Effector memory CD4-positive, alpha-beta T cell (primary cell): ENCODE measurements around the gene DOCK9.
"Not testable (repeated sequence)": the region's sequence is repeated elsewhere in the genome, so short reads cannot be mapped to it uniquely, and the experiment has no call there.

Experiments
- DNase-seq, 3 donors: peaks; one replicate each; pipeline ENCODE4 v3.0.0-alpha.2; 2020
- H3K27ac ChIP-seq: 2 replicates; pipeline ENCODE4 v1.7.0; 2013; ENCODE audit warnings: mild to moderate bottlenecking, low read length, moderate library complexity; ENCODE audit not compliant: insufficient read depth, poor library complexity, severe bottlenecking
- H3K27me3 ChIP-seq: replicated peaks from 2 replicates; pipeline ENCODE4 v1.7.0; 2013; ENCODE audit warnings: mild to moderate bottlenecking, low read length; ENCODE audit not compliant: insufficient read depth, control insufficient read depth, poor library complexity, severe bottlenecking
- H3K36me3 ChIP-seq: 2 replicates; pipeline ENCODE4 v1.7.0; 2013; ENCODE audit warnings: mild to moderate bottlenecking, low read length, moderate library complexity; ENCODE audit not compliant: control insufficient read depth, insufficient read depth
- H3K4me1 ChIP-seq: 2 replicates; pipeline ENCODE4 v1.7.0; 2013; ENCODE audit warnings: low read length, mild to moderate bottlenecking; ENCODE audit not compliant: control insufficient read depth, insufficient read depth, poor library complexity, severe bottlenecking
- H3K4me3 ChIP-seq: 2 replicates; pipeline ENCODE4 v1.7.0; 2013; ENCODE audit warnings: low read length, low read depth, mild to moderate bottlenecking; ENCODE audit not compliant: insufficient read depth, poor library complexity, severe bottlenecking
- H3K9me3 ChIP-seq: 2 replicates; pipeline ENCODE4 v1.7.0; 2013; ENCODE audit warnings: mild to moderate bottlenecking, low read length, moderate library complexity; ENCODE audit not compliant: control insufficient read depth

The DOCK9 gene

DNA sequence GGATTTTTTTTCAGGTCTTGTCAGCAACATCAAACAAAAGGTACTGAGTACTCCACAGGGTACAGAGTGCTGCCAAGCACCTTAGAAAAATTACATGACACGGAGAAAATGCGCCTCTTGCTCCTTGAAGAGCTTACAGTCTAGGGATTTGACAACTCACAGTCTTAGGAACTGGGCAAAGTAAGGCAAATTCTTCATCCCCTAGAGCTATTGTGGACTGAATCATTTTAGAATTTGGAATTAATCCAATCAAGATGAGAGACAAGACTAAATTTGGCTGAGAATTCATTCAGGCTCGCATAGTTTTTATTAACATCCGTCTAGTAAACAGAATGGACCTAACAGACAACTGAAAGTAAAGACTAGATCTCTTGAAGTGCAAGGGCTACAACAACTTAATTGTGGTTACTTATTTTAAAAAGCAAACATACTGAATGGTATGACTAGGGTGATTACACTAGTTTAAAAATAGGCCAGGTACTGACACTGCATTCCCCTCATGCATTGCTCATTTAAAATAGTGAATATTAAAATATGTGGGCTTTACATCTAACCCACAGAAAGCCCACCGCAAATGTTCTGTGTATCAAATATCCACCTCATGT is 165.6 kb downstream of the DOCK9 start:
- peaks cover 29% of the 10 kb centered on the region for H3K36me3 ChIP-seq
- H3K9me3 ChIP-seq, H3K27me3 ChIP-seq, H3K4me1 ChIP-seq, DNase-seq, H3K4me3 ChIP-seq, H3K27ac ChIP-seq: not testable (repeated sequence)

DNA sequence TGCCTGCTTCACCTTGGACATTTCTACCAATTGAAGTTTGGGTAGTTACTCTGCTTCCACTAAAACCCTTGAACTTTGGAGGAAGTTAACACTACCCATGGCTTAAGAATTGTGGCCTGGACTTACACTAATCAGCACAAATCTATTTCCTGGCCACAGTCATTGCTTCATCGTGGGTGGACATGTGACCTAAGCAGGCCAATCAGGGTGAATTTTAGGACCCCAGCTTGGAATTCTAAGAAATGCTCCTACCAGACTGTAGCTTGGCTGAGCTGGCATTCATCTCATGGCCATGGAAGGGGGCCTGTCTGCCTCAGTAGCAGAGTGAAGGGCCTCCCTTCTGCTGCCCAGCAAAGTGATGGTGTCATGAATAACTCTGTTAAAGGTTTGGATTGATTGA is 167.1 kb downstream of the DOCK9 start:
- H3K27ac ChIP-seq: no peak overlapping the region
- H3K9me3 ChIP-seq: no peaks in the 10 kb centered on the region
- no peak overlapping the region for H3K4me3 ChIP-seq
- no peak for DNase-seq
- H3K36me3 ChIP-seq: peaks cover 23% of the 10 kb centered on the region
- no peaks in the 10 kb centered on the region for H3K27me3 ChIP-seq
- H3K4me1 ChIP-seq: no peaks in the 10 kb centered on the region

DNA sequence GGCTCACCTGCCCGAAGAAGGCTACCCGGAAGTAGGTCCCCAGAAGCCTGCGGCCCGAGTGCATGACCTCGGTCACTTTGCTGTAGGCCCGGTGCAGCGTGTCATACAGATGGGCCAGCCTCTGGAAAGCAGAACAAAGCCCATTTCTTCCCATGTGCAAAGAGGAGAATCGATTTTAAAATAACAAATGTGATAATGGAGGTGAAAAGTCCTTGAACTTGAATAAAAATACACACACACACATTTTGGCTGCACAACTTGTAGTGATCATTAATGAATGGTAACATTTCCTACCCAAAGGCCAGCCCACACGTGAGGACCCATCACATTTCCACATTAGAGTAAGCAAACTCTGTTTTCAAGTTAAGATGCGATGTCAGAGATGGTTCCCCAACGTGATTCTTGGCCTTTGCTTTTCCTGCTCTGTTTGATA is 168.5 kb downstream of the DOCK9 start:
- Histone ChIP-seq H3K27me3 (no peaks in the 10 kb centered on the region), H3K9me3 (no peaks in the 10 kb centered on the region), H3K36me3 (peaks cover 33% of the 10 kb centered on the region), H3K4me1 (no peaks in the 10 kb centered on the region), H3K4me3 (no peak overlapping the region), H3K27ac (no peak overlapping the region)
- no peak for DNase-seq

DNA sequence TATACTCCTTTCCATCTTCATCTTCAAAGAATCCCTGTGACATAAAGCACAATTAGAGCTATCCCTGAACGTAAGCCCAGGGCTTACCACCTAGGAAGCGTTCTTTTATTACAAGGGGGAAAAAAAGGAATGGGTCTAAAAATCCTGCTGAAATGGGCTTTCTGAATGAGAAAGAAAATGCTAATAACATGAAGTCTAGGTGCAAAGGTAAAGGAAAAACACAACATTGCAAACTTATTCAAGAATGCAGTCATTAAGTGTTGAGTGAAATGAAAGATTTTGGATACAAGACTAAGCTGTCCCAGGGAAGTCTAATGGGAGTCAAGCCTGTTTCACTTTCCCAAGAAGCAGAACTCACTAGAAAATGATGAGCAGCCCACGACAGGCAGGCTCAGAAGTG is 170.1 kb downstream of the DOCK9 start:
- Histone ChIP-seq H3K9me3 (no peaks in the 10 kb centered on the region), H3K27ac (no peak overlapping the region), H3K4me1 (no peaks in the 10 kb centered on the region), H3K27me3 (no peaks in the 10 kb centered on the region), H3K4me3 (no peak overlapping the region), H3K36me3 (peaks cover 49% of the 10 kb centered on the region)
- DNase-seq: no peak

DNA sequence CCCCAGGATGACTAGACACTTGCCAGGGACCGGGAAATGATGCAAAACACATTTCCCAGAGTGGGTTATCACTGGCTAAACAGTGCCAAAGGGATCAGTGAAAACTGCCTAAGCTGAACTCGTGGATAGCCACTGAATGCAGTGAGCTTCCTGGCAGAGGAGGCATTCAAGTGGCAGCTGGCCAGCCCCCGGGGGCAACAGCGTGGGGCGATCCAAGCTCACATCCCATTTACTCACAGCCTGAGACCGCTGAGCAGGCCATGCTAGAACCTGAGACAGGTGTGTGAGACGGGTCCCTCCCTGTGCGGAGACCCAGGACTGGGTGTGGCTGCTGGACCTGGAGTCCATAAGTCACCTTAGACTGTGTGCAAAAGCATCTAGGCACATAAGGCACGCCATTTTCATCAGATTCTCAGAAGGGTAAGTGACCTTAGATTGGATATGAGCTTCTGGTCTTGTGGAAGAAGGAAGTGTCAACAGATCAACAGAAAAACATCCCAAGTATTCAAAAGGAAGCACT is 173.5 kb downstream of the DOCK9 start:
- no peaks in the 10 kb centered on the region for H3K9me3 ChIP-seq
- H3K4me3 ChIP-seq: no peak overlapping the region
- no peak overlapping the region for H3K27ac ChIP-seq
- peaks cover 55% of the 10 kb centered on the region for H3K36me3 ChIP-seq
- no peaks in the 10 kb centered on the region for H3K27me3 ChIP-seq
- no peaks in the 10 kb centered on the region for H3K4me1 ChIP-seq
- no peak for DNase-seq

DNA sequence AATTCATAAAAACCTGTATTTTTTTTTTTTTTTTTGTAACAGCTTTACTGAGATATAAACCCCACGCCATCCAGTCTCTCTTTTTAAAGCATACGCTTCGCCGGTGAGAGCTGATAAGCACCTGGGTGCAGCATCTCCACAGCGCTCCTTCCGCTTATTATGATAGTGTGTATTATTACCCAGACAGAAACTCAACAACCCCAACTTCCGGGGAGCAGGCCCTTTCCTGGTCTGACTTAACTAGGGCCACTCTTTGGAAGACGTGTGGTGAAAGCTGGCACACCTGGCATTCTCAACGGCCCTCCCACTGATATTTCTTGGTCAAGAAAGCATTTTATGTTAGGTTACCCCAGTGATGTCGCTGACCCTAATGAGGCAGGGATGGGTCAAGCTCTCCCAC is 173.9 kb downstream of the DOCK9 start:
- Histone ChIP-seq H3K27me3 (no peaks in the 10 kb centered on the region), H3K4me1 (no peaks in the 10 kb centered on the region), H3K27ac (no peak overlapping the region), H3K36me3 (peaks cover 60% of the 10 kb centered on the region), H3K4me3 (no peak overlapping the region), H3K9me3 (no peaks in the 10 kb centered on the region)
- DNase-seq: no peak

DNA sequence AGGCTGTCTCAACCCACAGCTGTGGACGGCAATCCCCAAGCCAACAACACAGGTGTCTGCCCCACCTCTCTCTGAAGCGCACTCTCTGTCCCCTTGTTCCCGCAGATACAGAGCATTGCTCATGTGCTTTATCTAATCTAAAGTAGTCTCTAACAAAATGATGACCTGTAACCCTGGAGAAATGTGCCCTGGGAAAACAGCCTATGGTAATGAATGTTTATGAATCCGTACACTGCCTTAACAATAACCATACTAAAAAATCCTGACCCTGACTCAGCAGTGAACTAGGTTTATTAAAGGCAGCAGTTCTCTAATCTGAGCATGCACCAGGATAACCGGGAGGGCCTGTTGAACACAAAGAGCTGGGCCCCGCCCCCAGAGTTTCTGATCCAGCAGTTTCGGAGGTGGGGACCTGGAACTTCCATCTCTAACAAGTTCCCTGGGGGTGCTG is 174.7 kb downstream of the DOCK9 start:
- Histone ChIP-seq H3K27ac (no peak overlapping the region), H3K4me3 (no peak overlapping the region), H3K9me3 (no peaks in the 10 kb centered on the region), H3K27me3 (no peaks in the 10 kb centered on the region), H3K4me1 (no peaks in the 10 kb centered on the region), H3K36me3 (peaks cover 68% of the 10 kb centered on the region)
- no peak for DNase-seq

DNA sequence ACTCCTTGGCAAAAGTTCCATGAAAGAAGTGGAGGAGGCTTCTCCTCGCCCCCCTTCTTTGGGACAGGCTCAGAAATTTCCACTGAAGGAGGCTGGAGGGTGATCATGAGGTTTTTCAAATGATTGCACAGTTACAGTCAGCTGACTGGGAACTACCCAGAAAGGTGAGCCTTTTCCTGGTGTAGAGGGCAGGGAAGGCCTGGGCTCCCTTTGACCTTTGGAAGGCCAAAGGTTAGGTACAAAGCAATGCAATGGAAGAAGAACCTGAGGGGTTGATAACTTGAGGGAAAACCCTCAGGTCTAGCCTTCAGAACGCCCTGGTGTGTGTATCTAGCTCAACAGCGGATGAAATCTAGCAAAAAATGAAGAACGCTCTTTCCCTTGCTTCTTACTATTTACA is 175.3 kb downstream of the DOCK9 start:
- H3K9me3 ChIP-seq: no peaks in the 10 kb centered on the region
- no peak overlapping the region for H3K27ac ChIP-seq
- no peaks in the 10 kb centered on the region for H3K4me1 ChIP-seq
- H3K4me3 ChIP-seq: no peak overlapping the region
- H3K36me3 ChIP-seq: peaks cover 68% of the 10 kb centered on the region
- DNase-seq: no peak
- H3K27me3 ChIP-seq: no peaks in the 10 kb centered on the region

DNA sequence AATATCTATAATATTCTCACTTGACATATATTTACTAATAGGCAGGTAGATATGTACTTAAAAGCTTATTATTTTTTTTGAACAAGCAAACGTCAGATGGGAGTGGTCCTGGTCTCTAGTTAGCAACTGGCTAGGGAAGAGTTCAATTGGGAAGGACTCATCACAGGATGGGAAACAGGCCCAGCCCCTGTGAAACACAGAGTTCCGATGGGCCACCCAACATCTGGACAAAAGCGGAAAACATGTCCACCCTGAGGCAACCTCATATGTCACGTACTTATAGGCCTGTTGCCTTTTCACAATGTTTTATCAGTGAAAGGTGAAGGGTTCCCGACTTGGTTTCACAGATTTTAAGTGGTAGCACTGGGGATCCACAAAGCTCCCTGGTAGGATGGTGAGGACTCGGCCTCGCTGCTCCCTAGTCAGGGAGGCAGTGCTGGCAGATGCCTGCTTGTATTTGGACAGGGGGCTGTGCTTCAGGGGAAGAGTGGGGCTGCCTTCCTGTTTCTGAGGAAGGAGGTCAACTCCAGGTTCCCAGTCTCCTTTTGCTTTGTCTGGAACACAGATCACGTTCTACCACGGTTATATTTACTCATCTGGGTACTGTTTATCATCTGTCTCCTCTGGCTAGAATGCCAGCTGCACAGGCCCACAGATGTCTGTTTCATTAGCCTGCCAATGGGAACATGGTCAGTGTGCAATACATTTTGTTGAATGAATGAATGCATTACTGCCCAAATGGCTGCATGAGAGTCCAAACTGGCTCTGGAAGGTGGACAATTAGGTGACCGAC is 176.0 kb downstream of the DOCK9 start:
- Histone ChIP-seq H3K4me3 (no peak overlapping the region), H3K9me3 (no peaks in the 10 kb centered on the region), H3K36me3 (peaks cover 71% of the 10 kb centered on the region), H3K4me1 (no peaks in the 10 kb centered on the region), H3K27me3 (no peaks in the 10 kb centered on the region), H3K27ac (no peak overlapping the region)
- DNase-seq: no peak

DNA sequence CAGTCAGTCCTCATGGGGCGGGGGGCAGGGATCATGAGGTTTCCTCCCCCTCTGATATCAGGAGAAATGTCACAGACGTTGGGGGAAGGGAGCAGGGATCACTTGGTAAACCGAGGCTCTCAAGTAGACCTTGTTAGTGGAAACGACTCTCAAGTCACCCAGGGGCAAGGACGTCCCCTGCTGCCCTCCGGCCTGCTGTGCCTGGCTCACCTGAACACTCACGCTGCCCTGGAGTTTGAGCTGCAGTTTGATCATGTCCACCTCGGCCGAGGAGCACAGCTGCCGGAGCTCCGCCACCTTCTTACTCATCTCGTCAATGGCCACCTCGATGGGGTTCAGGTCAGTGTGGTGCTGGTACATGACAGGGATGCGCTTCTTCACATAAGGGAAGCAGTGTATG is 177.8 kb downstream of the DOCK9 start:
- Histone ChIP-seq H3K27me3 (no peaks in the 10 kb centered on the region), H3K36me3 (peaks cover 81% of the 10 kb centered on the region), H3K4me1 (no peaks in the 10 kb centered on the region), H3K9me3 (no peaks in the 10 kb centered on the region), H3K4me3 (no peak overlapping the region), H3K27ac (no peak overlapping the region)
- no peak for DNase-seq
